Fibroblast of upper back skin (primary cell): Measurements from ENCODE around the gene SF3B2.
"Not testable (repeated sequence)": the region's sequence is repeated elsewhere in the genome, so short reads cannot be mapped to it uniquely, and the experiment has no call there.

Source experiments
- DNase-seq: peaks from one replicate; pipeline ENCODE4 v3.0.0-alpha.2; 2013

SF3B2 gene

GRCh38 chr11:66016793-66017177, 35.4 kb upstream of the SF3B2 start:
- no peak for DNase-seq

GRCh38 chr11:66017321-66017720, 34.8 kb upstream of the SF3B2 start:
- no peak for DNase-seq

DNA sequence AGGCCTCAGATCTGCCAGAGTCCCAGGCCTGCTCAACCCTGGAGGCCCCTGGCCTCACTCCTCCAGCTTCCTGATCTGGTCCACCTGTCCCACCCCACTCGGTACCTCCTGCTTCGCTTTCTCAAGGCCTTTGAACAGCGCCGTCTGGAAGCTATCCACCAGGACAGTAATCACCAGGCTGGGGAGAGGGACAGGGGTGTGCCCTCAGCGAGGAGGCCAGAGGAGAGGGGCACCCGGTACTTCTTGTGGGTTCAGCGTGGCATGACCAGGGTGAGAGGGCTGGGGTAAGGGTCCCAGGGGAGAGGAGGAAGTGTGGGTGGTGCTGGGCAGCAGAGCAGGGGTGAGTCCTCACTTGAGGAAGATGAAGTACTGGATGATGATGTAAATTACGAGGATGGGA, 32.0 kb upstream of the SF3B2 start:
- DNase-seq, result no peak

GRCh38 chr11:66020618-66021357, 31.4 kb upstream of the SF3B2 start:
- peak; percentile 46 for DNase-seq

GRCh38 chr11:66022401-66023185, 29.6 kb upstream of the SF3B2 start:
- peak; percentile 53 for DNase-seq

GRCh38 chr11:66023186-66023440, 29.1 kb upstream of the SF3B2 start:
- DNase-seq, result not testable (repeated sequence)

GRCh38 chr11:66026017-66026529, 26.1 kb upstream of the SF3B2 start, which contains the start of gene CATSPER1:
TSS of gene CATSPER1 (minus strand) at chr11:66026479. CDS start at chr11:66026379, 100 bp downstream.
- DNase-seq, result no peak

DNA sequence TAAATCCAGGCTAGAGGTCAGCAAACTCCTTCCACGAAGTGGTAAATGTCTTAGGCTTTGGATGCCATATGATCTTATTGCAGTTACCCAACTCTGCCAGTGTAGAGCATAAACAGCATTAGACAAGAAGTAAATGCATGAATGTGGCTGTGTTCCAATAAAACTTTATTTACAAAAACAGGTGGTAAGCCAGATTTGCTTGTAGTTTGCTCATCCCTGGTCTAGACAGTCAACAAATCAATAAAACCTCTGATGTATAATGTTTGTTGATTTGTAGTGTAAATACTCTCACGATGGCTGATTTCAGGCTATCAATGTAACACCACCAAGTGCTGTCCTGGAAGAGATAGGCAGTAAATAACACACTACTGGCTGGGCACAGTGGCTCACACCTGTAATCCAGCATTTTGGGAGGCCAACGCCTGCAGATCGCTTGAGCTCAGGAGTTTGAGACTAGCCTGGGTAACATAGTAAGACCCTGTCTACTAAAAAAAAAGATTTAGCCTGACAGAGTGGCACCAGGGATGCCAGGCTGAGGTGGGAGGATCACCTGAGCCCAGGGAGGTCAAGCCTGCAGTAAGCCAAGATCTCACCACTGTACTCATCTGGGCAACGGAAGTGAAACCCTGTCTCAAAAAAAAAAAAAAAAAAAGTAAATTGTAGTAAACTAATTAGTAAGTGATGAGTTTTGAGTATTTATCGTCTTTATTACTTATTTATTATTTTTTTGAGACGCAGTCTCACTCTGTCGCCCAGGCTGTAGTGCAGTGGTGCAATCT, 19.0 kb upstream of the SF3B2 start:
- DNase-seq, result no peak

DNA sequence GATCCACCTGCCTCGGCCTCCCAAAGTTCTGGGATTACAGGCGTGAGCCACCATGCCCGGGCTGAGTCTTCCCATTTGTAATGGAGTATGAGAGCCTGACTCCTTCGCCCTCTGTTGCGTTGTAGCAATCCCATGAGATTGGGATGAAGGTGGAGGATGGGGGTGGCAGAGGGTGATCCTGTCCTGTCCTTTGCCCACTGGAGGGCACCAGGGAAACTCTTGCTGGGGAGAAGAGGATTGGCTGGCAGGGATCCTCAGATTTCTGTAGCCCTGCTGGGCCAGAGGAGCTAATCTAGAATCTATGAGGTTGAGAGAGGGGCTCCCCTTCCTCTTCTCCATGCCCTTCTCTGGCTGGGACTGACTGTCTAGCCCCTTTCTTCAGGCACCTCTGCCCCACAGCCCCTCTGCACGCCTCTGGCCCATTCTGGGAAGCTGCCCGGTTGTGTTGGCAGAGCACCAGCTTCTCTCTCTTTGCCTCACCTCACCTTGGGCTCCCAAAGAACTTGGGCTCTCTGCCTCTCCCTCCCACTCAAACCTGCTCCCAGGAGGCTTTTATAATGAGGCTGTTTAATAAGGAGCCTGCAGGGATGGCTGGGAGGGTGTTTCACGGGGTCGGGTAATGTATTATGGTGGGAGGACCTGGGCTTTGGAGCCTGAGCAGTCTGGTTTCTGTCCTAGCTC, 16.4 kb upstream of the SF3B2 start:
- no peak for DNase-seq

DNA sequence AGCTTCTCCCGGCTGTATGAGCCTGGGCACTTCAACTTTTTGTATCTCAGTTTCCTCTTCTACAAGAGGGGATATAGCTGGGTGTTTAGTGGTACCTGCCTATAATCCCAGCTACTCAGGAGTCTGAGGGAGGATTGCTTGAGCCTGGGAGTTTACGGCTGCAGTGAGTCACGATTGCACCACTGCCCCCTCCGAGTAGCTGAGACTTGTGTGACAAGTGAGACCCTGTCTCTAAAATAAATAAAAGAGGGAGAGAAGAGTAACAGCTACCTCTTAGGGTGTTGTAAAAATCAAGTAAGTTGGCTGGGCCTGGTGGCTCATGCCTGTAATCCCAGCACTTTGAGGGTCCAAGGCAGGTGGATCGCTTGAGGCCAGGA, 15.8 kb upstream of the SF3B2 start:
- no peak for DNase-seq

DNA sequence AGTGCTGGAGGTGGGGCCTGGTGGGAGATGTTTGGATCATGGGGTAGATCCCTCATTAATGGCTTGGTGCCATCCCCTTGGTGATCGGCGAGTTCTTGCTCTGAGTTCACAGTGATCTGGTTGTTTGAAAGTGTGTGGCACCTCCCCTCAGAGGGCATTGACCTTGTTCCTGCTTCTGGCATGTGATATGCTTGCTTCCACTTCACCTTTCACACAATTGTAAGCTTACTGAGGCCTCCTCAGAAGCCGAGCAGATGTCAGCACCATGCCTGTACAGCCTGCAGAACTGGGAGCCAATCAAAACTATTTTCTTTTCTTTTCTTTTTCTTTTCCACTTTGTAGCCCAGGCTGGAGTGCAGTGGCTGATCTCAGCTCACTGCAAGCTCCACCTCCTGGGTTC, 14.8 kb upstream of the SF3B2 start:
- no peak for DNase-seq

GRCh38 chr11:66039765-66040164, 12.4 kb upstream of the SF3B2 start:
- DNase-seq, result no peak

- no peak for DNase-seq
Measured at GRCh38 chr11:66042227-66042995, 9.8 kb upstream of the SF3B2 start.

DNA sequence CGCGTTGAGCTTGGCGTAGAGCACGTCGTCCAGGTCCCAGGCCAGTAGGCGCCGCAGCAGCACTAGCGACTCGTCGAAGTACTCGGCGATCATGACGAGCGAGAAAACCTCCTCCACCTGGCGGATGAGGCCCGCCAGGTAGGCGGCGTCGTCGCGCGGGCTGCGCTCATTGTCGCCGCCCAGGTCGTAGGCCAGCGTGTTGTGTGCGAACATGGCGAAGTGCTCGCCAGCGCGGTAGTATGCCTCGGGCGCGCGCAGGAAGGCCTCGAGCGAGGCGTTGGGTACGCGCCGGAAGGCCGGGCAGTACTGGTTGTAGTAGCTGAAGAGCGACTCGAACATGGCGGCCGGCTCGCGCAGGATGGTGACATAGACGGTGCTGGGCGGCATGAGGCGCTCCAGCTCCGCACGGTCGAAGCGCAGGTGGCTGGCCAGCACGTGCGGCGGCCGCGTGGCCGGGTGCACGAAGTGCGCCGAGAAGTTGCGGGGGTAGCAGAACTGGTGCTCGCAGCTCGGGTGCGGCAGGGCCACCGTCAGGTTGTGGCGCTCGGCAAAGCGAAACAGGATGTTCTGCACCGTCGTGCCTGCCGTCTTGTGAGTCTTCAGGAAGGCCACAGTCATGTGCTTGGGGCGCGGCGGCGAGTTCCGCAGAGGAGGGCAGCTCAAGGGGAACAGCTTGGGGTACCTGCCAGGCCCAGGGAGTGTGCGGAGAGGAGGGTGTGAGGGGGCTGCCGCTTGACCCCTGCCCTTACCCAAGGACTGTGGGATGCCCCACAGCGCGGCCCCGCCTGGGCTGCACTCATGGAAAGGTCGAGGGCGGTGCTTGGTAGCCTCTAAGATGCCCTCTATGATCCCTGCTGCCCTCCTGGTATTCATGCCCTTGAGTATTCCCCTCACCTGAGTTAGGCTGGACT, 8.9 kb upstream of the SF3B2 start:
- DNase-seq, result no peak

- DNase-seq, result no peak
Measured at GRCh38 chr11:66044757-66045156, 7.4 kb upstream of the SF3B2 start.

GRCh38 chr11:66045177-66045639, 7.0 kb upstream of the SF3B2 start:
- peak; percentile 67 for DNase-seq

- DNase-seq, result no peak
Measured at GRCh38 chr11:66046901-66047300, 5.3 kb upstream of the SF3B2 start.

- peak; percentile 28 for DNase-seq
Measured at GRCh38 chr11:66047541-66048365, 4.4 kb upstream of the SF3B2 start.

DNA sequence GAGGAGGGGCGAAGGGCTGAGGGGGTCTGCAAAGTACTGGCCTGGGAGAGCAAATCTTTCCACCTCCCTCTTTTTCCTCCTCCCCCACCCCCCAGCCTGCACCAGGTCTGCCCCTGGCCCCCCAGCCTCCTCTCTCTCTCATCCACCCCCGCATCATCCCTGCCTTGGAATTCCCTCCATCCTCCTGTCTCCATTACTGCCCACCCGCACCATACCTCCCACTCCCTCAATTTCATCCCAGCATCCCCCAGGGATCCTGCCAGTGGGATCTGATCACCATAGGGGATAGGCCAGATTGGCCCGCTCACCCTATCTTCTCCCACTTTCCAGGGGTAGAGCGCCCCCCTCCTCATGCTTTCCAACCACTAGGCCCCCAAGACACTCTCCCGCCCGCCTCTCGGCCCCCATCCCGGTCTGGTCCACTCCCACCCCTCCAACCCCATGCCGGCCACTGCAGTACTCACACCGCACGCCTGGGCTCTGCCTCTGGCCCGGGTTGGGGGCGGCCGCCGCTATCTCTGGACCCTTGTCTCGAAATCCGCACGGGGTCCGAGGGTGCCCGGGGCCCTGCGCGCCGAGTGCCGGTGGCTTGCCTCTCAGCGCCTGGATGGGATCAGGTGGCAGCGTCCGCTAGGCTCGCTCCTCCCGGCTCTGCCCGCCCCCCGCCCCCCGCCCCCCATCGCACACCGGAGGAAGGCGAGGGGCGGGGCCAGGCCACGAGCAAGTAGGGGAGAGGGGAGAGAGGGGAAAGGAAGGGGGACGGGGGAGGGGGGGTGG, 3.4 kb upstream of the SF3B2 start, which contains the start of gene GAL3ST3:
TSS of gene GAL3ST3 (minus strand) at position 615 of the 777 bp plus-strand sequence. CDS start 3,746 bp downstream, outside the sequence.
- no peak for DNase-seq
